ENCODE data around the gene FRMD4A.

The FRMD4A gene

GRCh38 chr10:13816195-13816925 lies 514.4 kb downstream of the FRMD4A start:
- peak; percentile 83 for DNase-seq (ENCODE audit: low read depth)

GRCh38 chr10:13815756-13816155 lies 515.0 kb downstream of the FRMD4A start:
- DNase-seq (ENCODE audit: low read depth): peak; percentile 67

- DNase-seq (ENCODE audit: low read depth): no peak
These were observed 517.2 kb downstream of the FRMD4A start for GRCh38 chr10:13813550-13813949.

GRCh38 chr10:13812804-13813203 lies 517.9 kb downstream of the FRMD4A start:
- DNase-seq (ENCODE audit: low read depth): no peak

GRCh38 chr10:13810568-13810967 lies 520.2 kb downstream of the FRMD4A start:
- DNase-seq (ENCODE audit: low read depth): no peak

GRCh38 chr10:13809427-13809826 lies 521.3 kb downstream of the FRMD4A start:
- no peak for DNase-seq (ENCODE audit: low read depth)

DNA sequence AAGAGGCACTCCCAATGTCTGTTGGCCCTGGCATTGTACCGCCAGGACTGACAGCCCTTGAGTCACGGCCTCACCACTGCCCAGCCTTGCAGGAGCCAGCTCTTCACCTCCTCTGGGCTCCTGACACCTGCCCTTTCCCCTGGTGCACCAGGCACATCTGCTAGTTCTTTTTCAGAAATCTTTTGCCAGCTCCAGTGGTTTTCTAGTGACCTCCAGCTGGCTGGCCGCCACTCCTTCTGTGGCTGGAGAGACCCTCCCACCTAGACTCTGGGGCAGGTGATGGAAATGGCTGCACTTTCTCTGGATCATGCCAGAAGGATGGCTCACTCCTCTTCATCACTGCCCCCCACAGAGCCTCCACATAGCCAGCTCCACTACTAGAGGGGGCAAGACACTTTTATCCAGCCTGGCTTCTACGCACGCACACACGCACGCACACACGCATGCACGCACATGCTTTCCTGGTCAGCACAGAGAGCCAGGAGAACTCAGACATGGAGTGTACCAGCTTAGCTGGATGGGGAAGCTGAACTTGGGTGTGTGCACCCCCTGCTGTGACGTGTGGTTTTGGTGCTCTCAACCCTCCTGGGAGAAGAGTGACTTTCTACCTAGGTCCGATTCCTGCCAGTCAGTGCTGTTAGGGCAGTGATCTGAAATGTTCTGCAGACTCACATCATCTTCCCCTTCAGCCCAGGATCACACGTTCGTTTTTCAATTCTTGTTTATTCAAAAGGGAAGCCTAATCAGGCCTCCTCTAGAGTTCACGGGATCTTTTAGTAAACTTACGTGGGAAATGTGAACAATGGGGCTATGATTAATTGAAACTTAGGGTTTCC lies 522.0 kb downstream of the FRMD4A start:
- DNase-seq (ENCODE audit: low read depth): no peak

GRCh38 chr10:13806419-13806818 lies 524.3 kb downstream of the FRMD4A start:
- DNase-seq (ENCODE audit: low read depth): no peak

GRCh38 chr10:13803566-13804554 lies 526.9 kb downstream of the FRMD4A start:
- peak; percentile 44 for DNase-seq (ENCODE audit: low read depth)

GRCh38 chr10:13801907-13802288 lies 528.8 kb downstream of the FRMD4A start:
- DNase-seq (ENCODE audit: low read depth): no peak

DNA sequence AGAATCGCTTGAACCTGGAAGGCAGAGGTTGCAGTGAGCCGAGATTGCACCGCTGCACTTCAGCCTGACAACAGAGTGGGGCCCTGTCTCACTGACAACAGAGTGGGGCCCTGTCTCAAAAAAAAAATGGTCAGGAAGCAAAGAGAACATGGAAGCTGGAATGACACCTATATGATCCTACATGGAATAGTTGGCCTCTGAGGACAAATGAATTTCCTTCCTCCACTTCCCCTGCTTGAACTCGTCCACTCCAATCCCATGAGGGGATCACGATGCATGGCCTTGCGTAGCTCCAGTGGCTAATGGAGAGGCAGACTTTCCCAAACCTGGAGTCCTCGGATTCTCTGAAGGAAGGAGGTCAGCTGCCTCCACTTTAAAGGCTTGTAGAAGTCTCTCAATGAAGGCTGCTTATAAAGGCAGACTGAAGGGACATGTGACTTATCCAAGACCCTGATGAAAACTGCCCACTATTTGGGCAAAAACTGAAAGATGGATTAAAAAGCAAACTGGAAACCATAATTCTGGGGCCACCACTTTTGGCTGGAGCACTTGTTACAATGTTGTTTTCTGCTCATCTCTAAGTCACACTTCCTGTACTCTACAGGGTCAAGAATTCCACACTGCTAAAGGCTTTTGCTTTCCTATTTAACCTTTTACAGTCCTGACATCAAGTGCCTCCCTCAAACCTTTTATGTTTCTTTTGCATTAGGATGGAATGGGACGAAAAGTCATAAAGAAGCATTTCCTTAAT lies 529.4 kb downstream of the FRMD4A start:
- no peak for DNase-seq (ENCODE audit: low read depth)

- DNase-seq (ENCODE audit: low read depth): no peak
These were observed 533.6 kb downstream of the FRMD4A start for GRCh38 chr10:13797164-13797563.

DNA sequence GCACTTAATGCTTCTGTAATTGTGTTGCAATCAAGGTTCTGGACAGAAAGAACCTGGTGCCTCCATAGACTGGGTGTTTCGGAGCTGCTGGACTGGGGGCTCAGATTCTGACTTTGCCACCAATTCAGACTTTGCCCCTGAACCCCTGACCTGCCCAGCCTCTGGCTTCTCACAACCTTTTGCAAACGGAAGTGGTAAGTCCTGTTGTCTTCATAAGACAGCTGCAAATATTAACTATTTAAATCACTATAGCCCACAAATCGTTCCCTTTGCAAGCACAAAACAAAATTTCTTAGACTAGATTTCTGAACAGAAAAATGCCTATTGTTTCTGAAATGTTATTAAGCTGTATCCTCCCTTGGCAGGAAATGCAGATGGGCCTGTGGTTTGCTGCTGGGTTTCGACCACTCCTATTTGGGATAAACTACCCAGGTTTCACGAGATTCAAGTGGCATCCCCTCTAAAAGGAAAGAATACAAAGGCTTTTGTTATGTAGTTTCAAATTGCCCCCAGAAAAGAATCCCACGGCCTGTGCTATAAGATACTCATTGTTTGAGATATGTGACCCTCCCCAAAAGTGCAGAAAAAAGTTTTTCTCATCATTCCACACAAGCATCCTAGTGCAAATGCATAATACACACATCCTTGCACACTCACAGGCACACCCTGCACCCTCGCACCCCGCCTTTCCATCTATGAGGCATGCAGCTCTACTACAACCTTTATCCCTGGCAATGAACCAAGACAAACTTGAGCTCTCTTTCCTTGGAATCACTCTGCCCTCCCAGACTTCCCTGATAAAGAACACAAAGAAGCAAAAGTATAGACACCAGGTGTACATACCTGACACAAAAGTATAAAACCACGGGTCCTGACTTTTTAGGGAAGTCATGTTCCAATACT lies 534.8 kb downstream of the FRMD4A start:
- DNase-seq (ENCODE audit: low read depth): no peak

GRCh38 chr10:13794992-13795612 lies 535.6 kb downstream of the FRMD4A start:
- DNase-seq (ENCODE audit: low read depth): no peak

DNA sequence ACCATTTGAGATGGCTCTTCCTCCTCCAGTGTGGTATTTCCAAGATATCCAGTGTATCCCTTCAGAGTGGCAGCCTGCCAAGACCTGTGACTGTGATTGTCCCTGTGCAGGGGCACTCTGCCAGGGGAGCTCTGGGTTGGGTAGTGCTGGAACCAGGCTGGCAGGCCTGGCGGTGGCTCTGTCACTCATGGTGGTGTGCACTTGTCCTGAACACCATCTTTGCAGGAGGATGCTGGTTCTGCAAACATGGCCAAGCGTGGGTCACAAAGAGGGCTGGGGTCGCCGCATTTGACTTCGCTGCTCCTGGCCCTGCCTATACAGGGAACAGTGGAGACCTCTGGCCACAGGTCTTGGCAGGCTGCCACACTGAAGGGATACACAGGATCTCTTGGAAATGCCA lies 538.7 kb downstream of the FRMD4A start:
- DNase-seq (ENCODE audit: low read depth): no peak

DNA sequence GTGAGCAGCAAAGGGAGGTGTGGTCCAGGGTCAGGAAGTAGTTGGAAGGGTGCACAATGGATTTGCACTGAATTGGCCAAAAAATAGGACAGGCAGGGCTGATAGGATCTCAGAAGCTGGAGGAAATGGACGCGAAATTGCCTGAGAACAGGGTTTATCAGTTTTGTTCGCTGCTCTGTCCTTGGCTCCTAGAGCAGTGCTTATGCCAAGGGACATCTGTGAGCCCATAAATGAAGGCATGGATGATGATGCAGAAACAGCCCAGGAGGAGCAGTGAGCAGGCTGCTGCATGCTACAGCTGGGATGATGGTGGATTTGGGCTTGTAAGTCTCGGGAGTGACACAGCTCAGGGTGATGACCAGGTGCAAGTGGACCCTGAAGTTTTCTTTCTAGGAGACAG lies 539.2 kb downstream of the FRMD4A start:
- no peak for DNase-seq (ENCODE audit: low read depth)

- DNase-seq (ENCODE audit: low read depth): no peak
These were observed 540.5 kb downstream of the FRMD4A start for GRCh38 chr10:13790196-13790595.

DNA sequence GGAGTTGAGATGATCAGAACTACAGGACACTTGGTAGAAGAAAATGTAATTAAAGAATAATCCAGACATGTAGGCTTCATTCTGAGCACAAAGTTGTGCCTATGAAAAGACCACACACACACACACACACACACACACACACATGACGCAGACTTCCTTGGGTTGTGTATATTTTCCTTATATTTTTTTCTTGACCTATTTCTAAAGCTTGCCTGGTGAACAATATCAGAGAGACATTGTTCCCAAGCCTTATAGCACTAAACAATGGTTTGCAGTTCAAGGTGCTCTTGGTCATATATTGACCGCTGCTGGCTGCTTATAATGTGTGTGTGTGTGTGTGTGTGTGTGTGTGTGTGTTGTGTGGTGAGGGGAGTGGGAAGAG lies 541.3 kb downstream of the FRMD4A start:
- no peak for DNase-seq (ENCODE audit: low read depth)

DNA sequence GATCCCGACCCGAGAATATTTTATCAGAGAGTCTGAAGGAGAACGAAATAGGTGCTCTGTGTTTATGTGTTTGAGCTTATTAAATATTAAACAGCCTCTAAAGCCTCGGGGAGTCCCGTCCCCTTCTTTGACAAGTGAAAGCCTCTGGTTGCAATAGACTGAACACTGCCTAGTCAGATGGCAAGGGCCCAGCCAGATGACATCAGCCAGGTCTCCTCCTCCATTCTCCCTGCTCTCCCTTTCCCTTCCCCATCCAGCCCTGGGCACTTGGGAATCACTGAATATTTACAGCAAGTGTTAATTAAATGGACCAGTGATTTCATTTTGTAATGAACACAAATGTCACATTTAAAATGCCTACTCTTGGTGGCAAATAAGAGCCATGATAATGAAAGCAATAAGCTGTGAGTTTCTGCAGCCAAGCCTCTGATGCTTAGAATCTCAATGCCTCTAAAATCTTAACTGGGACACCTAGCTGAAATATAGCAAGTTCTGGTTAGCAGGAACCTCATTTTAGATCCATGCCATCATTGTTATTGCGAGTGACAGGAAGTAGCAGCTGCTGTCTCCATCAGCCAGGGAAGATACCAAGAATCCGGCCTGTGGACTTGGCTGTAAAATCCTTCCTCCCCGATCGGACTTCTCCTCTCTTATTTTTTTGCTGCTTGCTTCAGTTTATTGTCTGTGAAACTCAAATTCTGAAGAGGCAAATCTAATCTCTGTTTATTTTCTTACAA lies 541.8 kb downstream of the FRMD4A start:
- DNase-seq (ENCODE audit: low read depth): peak; percentile 65

DNA sequence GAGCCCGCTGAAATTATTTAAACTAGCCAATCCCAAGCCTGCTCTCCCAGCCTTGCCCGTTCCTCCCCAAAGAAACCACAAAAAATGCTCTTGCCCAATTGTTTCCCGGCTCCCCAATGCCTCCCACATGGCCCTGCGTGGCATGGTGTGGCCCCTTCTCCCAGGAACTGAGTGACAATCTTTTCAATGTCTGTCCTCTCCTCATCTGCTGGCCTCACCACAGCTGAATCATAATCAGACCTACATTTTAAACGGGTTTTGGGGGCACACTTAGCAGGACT lies 542.5 kb downstream of the FRMD4A start:
- DNase-seq (ENCODE audit: low read depth): no peak
